HG02981 (cell line): Measurements from ENCODE around the gene LRRC37B.
"Not testable (repeated sequence)": the region's sequence is repeated elsewhere in the genome, so short reads cannot be mapped to it uniquely, and the experiment has no call there.

ENCODE experiments used
- ATAC-seq: cut with Tn5 transposase; IDR thresholded peaks from one replicate; pipeline ENCODE4 v1.9.1; 2021; ENCODE audit warnings: mild to moderate bottlenecking, moderate library complexity; ENCODE audit not compliant: unreplicated experiment

LRRC37B gene

GRCh38 chr17:32006957-32007462 is at the start of gene LRRC37B:
TSS of gene LRRC37B (plus strand) at chr17:32007383. CDS start at chr17:32021393, 14,010 bp downstream.
- peak; percentile 79 for ATAC-seq

DNA sequence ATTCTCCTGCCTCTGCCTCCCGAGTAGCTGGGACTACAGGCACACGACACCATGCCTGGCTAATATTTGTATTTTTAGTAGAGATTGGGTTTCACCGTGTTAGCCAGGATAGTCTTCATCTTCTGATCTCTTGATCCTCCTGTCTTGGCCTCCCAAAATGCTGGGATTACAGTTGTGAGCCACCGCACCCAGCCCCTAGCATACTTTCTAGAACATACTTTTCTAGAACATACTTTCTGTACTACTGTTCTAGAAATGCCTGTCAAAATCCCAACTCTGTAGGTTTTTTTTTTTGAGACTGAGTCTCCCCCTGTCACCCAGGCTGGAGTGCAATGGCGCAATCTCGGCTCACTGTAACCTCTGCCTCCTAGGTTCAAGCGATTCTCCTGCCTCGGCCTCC is 43.1 kb upstream of the LRRC37B start:
- not testable (repeated sequence) for ATAC-seq

- no peak for ATAC-seq
Measured at GRCh38 chr17:31967648-31968047, 39.5 kb upstream of the LRRC37B start.

GRCh38 chr17:31970416-31970815 is 36.8 kb upstream of the LRRC37B start:
- not testable (repeated sequence) for ATAC-seq

DNA sequence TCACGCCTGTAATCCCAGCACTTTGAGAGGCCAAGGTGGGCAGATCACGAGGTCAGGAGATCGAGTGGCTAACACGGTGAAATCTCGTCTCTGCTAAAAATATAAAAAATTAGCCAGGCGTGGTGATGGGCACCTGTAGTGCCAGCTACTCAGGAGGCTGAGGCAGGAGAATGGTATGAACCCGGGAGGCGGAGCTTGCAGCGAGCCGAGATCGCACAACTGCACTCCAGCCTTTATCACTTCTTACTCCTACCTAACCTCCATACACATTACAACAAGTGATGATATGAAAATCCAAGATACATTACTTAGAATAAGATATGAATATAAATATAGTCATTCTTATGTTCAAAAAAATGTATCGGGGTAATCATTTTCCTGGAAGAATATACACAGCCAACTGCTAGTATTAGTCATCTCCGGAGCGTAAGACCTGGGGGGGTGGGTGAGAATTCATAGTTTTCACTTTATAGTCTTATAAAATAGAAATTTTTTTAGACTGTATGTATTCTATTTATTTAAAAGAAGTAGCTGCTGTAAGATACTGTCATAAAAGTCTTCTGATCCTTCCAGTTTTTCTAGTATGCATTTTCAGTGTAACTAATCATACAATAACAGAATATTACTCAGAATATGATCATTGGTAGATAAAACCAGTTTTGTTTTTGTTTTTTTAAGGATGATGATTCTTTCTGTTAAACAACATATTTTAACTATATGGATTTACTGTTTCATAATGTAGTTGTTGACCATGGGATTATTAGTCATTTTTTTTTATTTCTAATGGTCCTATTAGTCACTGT is 32.7 kb upstream of the LRRC37B start:
- not testable (repeated sequence) for ATAC-seq

GRCh38 chr17:31975391-31975790 is 31.8 kb upstream of the LRRC37B start:
- not testable (repeated sequence) for ATAC-seq

DNA sequence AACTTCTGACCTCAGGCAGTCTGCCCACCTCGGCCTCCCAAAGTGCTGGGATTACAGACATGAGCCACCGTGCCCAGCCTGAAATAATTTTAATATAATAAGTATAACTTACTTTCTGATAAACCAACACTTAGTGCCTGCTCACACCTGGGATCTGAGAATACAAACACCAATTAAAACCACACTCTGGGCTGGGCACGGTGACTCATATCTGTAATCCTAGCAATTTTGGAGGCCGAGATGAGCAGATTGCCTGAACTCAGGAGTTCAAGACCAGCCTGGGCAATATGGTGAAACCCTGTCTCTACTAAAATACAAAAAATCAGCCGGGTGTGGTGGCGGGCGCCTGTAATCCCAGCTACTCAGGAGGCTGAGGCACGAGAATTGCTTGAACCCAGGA is 15.4 kb upstream of the LRRC37B start:
- not testable (repeated sequence) for ATAC-seq

GRCh38 chr17:31997005-31997404 is 10.2 kb upstream of the LRRC37B start:
- ATAC-seq: no peak

DNA sequence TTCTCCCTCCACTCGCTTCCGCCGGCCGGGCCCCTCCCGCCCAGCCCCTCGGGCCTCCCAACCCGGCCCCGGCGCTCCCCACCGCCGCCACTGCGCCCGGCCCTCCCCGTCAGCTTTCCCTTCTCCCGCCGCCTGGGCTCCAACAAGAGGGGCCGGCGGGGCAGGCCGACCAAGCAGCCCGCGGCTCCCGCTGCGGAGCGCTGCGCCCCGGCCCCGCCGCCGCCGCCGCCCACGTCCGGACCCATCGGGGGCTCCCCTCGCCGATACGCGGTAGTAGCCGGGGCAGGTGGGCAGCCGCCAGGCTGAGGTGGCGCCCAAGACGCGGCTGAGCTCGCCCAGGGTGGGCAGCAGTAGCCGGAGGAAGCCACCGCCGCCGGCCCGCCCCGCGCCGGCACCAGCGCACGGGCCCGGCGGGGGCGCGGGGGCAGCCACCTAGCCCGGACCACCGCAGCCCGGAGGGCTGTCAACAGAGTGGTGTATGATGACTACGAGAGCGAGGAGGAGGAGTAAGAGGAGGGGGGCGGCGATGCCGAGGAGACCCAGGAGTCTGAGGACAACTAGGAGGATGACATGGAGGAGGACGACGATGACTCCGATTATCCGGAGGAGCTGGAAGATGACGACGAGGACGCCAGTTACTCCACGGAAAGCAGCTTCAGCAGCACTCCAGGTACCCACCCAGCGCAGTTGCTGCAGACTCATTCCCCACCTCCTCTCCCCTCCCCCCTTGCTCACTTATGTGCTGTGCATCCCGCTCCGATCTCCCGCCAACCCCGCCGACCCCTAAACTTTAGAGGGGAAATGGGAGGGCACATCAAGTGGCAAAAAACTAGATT is 498 bp downstream of the LRRC37B start:
- ATAC-seq: peak; percentile 35

DNA sequence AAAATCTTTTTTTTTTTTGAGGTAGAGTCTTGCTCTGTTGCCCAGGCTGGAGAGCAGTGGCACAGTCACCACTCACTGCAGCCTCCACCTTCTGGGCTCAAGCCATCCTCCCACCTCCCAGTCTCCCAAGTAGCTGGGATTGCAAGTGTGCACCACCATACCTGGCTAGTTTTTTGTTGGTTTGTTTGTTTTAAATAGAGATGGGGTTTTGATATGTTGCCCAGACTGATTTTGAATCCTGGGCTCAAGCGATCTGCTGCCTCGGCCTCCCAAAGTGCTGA is 2.0 kb downstream of the LRRC37B start:
- ATAC-seq: no peak

GRCh38 chr17:32010114-32010513 is 2.9 kb downstream of the LRRC37B start:
- no peak for ATAC-seq

- no peak for ATAC-seq
Measured at GRCh38 chr17:32015245-32016013, 8.2 kb downstream of the LRRC37B start.

- ATAC-seq: no peak
Measured at GRCh38 chr17:32016231-32016630, 9.0 kb downstream of the LRRC37B start.

DNA sequence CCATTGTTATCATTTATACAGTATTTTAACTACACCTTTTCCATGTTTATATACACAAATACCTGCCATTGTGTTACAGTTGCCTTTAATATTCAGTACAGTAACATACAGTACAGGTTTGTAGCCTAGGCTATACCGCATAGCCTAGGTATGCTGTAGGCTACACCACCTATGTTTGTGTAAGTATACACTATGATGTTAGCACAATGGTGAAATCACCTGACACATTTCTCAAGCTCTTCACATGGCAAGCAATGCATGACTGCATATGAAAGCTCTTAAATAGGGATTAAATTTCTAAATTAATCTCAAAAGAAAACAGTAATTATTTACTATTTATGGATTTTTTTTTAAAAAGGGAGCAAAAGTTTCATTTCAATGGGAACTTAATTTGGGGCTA is 12.0 kb downstream of the LRRC37B start:
- no peak for ATAC-seq

DNA sequence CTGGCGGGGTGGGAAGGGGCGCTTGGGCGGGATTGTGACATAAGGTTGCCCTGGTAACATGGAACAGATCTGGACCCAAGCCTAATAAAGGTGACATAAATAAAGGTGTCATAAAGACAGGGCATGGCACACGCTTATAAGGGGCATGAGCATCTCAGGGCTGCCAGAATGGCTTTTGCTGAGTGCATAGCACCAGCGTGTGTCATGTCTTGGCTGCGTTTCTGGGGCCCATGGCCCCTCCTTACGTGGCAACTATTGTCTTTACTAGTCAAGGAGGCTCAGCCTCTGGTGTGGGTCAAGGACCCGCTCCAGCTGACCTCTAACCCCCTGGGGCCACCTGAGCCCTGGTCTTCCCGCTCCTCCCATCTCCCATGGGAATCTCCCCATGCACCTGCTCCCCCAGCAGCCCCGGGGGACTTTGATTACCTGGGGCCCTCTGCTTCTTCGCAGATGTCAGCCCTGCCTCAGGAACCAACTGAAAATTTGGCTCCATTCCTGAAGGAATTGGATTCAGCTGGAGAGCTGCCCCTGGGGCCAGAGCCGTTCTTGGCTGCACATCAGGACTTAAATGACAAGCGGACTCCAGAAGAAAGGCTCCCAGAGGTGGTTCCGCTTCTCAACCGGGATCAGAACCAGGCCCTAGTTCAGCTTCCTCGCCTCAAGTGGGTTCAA is 13.9 kb downstream of the LRRC37B start:
- ATAC-seq: no peak

DNA sequence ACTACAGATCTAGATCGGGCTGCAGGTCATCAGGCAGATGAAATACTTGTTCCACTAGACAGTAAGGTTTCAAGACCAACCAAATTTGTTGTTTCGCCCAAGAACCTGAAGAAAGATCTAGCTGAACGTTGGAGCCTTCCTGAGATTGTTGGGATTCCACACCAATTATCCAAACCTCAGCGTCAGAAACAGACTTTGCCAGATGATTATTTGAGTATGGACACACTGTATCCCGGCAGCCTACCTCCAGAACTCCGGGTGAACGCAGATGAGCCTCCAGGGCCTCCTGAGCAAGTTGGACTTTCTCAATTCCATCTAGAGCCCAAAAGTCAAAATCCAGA is 14.4 kb downstream of the LRRC37B start:
- ATAC-seq: no peak

DNA sequence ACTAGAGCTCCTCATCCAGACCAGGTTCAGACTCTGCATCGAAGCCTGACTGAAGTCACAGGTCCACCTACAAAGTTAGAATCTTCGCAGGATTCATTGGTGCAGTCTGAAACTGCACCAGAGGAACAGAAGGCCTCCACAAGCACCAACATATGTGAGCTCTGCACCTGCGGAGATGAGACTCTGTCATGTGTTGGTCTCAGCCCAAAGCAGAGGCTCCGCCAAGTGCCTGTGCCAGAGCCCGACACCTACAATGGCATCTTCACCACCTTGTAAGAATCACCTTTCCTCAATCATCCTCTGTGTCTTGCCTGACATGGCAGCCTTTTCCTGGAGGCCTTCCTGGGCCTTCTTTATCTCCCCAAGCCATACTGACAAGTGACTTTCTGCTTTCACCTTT is 15.4 kb downstream of the LRRC37B start:
- not testable (repeated sequence) for ATAC-seq

DNA sequence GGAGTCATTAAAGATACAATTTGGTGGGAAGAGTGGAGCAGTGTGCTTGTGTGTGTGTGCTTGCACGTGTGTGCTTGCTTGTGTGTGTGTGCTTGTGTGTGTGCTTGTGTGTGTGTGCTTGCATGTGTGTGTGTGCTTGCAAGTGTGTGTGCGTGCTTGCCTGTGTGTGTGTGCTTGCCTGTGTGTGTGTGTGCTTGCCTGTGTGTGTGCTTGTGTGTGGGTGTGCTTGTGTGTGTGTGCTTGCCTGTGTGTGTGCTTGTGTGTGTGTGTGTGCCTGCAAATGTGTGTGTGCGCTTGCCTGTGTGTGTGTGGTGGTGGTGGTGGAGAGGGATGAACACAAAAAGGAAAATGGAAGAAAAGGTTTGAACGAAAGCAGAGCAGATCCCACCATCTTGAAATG is 20.1 kb downstream of the LRRC37B start:
- ATAC-seq: not testable (repeated sequence)

DNA sequence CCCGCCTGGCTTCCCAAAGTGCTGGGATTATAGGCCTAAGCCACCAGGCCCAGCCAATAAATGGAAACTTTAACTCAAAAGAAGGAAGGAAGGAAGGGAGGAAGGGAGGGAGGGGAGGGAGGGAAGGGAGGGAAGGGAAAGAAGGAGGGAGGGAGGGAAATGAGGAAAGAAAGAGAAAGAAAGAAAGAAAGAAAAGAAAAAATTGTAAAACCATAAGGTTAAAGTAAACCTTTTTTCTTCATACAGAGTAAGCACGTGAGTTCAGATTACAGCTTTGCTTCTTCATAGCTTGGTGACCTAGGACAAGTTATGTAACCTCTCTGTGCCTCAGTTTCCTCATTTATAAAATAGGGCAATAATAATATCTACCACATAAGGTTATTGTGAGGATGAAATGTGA is 26.0 kb downstream of the LRRC37B start:
- no peak for ATAC-seq

- not testable (repeated sequence) for ATAC-seq
Measured at GRCh38 chr17:32033812-32034211, 26.6 kb downstream of the LRRC37B start.

GRCh38 chr17:32040246-32040645 is 33.1 kb downstream of the LRRC37B start:
- not testable (repeated sequence) for ATAC-seq
